Hematopoietic multipotent progenitor cell treated with erythropoietin and hydrocortisone succinate and interleukin-3 and kit ligand, for 15 days (in vitro differentiated cells): ENCODE measurements around the gene GPR17.

Experiments used
- DNase-seq: peaks from one replicate; pipeline ENCODE4 v3.0.0-alpha.2; 2015; ENCODE audit warnings: low spot score

The GPR17 gene

GRCh38 chr2:127694986-127695385 lies 49.0 kb downstream of the GPR17 start:
- no peak for DNase-seq

- DNase-seq = no peak
Measured at GRCh38 chr2:127695491-127696472, 49.8 kb downstream of the GPR17 start.

- DNase-seq = no peak
Measured at GRCh38 chr2:127697482-127698180, 51.7 kb downstream of the GPR17 start.

GRCh38 chr2:127698553-127699355 lies 52.8 kb downstream of the GPR17 start:
- no peak for DNase-seq

GRCh38 chr2:127700527-127701192 lies 54.7 kb downstream of the GPR17 start:
- peak; percentile 56 for DNase-seq

DNA sequence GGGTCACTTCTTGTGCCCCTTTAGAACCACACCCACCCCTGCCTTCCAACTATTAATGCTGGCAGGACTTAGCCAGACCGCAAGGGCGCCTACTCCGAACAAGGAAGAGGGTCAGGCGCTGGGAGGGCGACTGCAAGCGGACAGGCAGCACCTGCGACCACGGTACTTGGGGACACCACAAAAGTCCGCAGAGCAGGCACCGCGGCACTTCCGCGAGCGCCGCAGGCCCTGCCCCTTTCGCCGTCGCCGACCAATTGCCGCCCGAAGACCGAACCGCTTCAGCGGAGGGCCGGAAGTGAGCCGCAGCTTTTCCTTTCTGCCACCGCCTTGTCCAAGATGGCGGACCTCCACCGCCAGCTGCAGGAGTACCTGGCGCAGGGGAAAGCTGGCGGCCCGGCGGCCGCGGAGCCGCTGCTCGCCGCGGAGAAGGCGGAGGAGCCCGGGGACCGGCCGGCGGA lies 55.3 kb downstream of the GPR17 start, which contains the start of gene SFT2D3:
TSS of gene SFT2D3 (plus strand) at position 305 of the 458 bp plus-strand sequence. CDS start at position 337, 32 bp downstream.
- peak; percentile 90 for DNase-seq

- peak; percentile 67 for DNase-seq
Measured at GRCh38 chr2:127701651-127702394, 55.9 kb downstream of the GPR17 start.
